HG03520 (cell line): ENCODE measurements around the gene SLC38A9.

Experiments
- ATAC-seq: cut with Tn5 transposase; IDR thresholded peaks from one replicate; pipeline ENCODE4 v1.9.1; 2021; ENCODE audit warnings: mild to moderate bottlenecking, moderate library complexity; ENCODE audit not compliant: unreplicated experiment

SLC38A9 gene

GRCh38 chr5:55665065-55665464 lies 47.1 kb downstream of the SLC38A9 start:
- no peak for ATAC-seq

- ATAC-seq = no peak
These were observed 54.7 kb downstream of the SLC38A9 start for GRCh38 chr5:55657443-55657842.

- ATAC-seq = no peak
These were observed 61.7 kb downstream of the SLC38A9 start for GRCh38 chr5:55650386-55650785.

GRCh38 chr5:55649963-55650362 lies 62.2 kb downstream of the SLC38A9 start:
- no peak for ATAC-seq

- no peak for ATAC-seq
These were observed 66.8 kb downstream of the SLC38A9 start for GRCh38 chr5:55645304-55645703.

- no peak for ATAC-seq
These were observed 73.7 kb downstream of the SLC38A9 start for GRCh38 chr5:55638455-55638854.

GRCh38 chr5:55638051-55638450 lies 74.1 kb downstream of the SLC38A9 start:
- ATAC-seq = no peak

- no peak for ATAC-seq
These were observed 75.4 kb downstream of the SLC38A9 start for GRCh38 chr5:55636683-55637082.

GRCh38 chr5:55636177-55636576 lies 75.9 kb downstream of the SLC38A9 start:
- ATAC-seq = no peak

- ATAC-seq = no peak
These were observed 77.3 kb downstream of the SLC38A9 start for GRCh38 chr5:55634866-55635265.

- no peak for ATAC-seq
These were observed 77.8 kb downstream of the SLC38A9 start for GRCh38 chr5:55634209-55634805.

- ATAC-seq = no peak
These were observed 78.4 kb downstream of the SLC38A9 start for GRCh38 chr5:55633574-55634208.

- no peak for ATAC-seq
These were observed 82.3 kb downstream of the SLC38A9 start for GRCh38 chr5:55629815-55630214.

GRCh38 chr5:55626790-55627189 lies 85.3 kb downstream of the SLC38A9 start:
- ATAC-seq = no peak

- no peak for ATAC-seq
These were observed 86.2 kb downstream of the SLC38A9 start for GRCh38 chr5:55625913-55626312.

GRCh38 chr5:55625589-55625909 lies 86.6 kb downstream of the SLC38A9 start:
- ATAC-seq = no peak

- ATAC-seq = no peak
These were observed 87.1 kb downstream of the SLC38A9 start for GRCh38 chr5:55624841-55625588.

GRCh38 chr5:55623789-55624188 lies 88.3 kb downstream of the SLC38A9 start:
- ATAC-seq = no peak

GRCh38 chr5:55622460-55622859 lies 89.7 kb downstream of the SLC38A9 start:
- ATAC-seq = no peak

- no peak for ATAC-seq
These were observed 90.9 kb downstream of the SLC38A9 start for GRCh38 chr5:55621229-55621628.

GRCh38 chr5:55620766-55621160 lies 91.4 kb downstream of the SLC38A9 start:
- no peak for ATAC-seq

- ATAC-seq = no peak
These were observed 91.9 kb downstream of the SLC38A9 start for GRCh38 chr5:55620009-55620765.
